Measurements from ENCODE around the gene EFNA1.
"Not testable (repeated sequence)": the region's sequence is repeated elsewhere in the genome, so short reads cannot be mapped to it uniquely, and the experiment has no call there.

The EFNA1 gene

DNA sequence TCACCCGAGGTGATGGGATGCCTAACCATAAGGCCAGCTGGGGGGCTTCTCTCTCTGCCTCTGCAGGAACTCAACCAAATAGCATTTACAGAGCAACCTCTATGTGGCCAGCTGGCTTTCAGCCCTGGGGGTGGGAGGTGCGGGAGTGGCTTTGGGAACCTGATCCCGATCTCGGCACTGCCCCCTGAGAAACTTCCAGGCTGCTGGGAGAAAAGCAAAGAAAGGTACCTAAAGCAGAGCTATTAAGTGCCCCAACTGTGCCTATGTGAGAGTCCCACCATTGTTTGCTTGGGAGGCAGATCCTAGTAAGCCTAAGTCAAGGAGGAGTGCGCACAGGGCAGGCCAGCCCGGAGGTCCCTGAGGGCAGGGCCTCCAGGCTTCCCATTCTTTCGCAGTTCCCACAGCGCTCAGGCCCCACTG lies 38.4 kb downstream of the EFNA1 start:
- no peak overlapping the region for H3K4me3 ChIP-seq (ENCODE audit: low read depth in 1 of 2, low read length in 2 of 2)
- no peaks in the 10 kb centered on the region for H3K9me3 ChIP-seq (ENCODE audit: control insufficient read depth in 1 of 2, low read length in 2 of 2)
- no peak overlapping the region for H3K27ac ChIP-seq (ENCODE audit: low read length)
- peaks cover 5 to 15% of the 10 kb centered on the region in 2 donors for H3K4me1 ChIP-seq (ENCODE audit: control insufficient read depth in 1 of 2, insufficient read depth in 2 of 2, low read length in 2 of 2)
- H3K27me3 ChIP-seq (ENCODE audit: low read depth, low read length): no peaks in the 10 kb centered on the region
- H3K36me3 ChIP-seq (ENCODE audit: control insufficient read depth in 1 of 2, insufficient read depth in 2 of 2, low read length in 2 of 2): peaks cover 17 to 24% of the 10 kb centered on the region in 2 donors

DNA sequence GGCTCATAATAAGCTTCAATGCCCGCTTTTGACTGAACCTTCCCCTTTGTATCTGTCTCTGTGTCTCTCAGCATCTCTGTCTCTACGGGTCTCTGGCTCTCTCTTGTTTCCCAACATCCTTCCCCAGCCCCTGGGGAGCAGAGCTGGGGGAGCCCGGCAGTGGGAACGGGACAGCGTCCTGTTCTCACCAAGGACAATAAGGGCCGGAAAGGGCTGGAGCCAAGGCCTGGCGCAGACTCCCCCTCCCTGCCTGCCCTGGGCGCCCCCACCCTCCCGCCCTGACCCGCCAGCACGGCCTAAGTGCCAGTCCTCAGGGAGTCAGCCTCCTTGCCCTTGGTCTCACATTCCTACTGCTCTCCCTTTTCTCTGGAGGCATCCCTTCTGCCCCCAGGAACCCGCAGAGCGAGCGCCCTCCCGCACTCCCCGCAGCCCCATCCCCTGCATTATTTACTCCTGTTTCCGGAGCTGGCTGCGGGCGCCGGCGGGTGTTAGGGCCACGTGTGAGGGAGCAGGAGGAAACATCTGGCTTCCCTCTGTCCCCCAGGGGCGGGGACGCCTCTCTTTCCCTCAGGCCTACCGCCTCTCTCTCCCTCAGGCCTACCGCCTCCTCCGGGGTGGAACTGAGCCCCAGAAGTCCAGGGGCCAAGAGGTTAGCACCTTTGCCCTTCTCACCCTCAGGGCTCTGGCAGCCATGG lies 38.9 kb downstream of the EFNA1 start:
- H3K36me3 ChIP-seq (ENCODE audit: control insufficient read depth in 1 of 2, insufficient read depth in 2 of 2, low read length in 2 of 2): peaks cover 17 to 26% of the 10 kb centered on the region in 2 donors
- H3K27me3 ChIP-seq (ENCODE audit: low read depth, low read length): no peaks in the 10 kb centered on the region
- peaks cover 5 to 16% of the 10 kb centered on the region in 2 donors for H3K4me1 ChIP-seq (ENCODE audit: control insufficient read depth in 1 of 2, insufficient read depth in 2 of 2, low read length in 2 of 2)
- H3K9me3 ChIP-seq (ENCODE audit: control insufficient read depth in 1 of 2, low read length in 2 of 2): no peaks in the 10 kb centered on the region
- peak overlapping the region in 1 of 2 donors; percentile 40 for H3K4me3 ChIP-seq (ENCODE audit: low read depth in 1 of 2, low read length in 2 of 2)
- H3K27ac ChIP-seq (ENCODE audit: low read length): no peak overlapping the region

DNA sequence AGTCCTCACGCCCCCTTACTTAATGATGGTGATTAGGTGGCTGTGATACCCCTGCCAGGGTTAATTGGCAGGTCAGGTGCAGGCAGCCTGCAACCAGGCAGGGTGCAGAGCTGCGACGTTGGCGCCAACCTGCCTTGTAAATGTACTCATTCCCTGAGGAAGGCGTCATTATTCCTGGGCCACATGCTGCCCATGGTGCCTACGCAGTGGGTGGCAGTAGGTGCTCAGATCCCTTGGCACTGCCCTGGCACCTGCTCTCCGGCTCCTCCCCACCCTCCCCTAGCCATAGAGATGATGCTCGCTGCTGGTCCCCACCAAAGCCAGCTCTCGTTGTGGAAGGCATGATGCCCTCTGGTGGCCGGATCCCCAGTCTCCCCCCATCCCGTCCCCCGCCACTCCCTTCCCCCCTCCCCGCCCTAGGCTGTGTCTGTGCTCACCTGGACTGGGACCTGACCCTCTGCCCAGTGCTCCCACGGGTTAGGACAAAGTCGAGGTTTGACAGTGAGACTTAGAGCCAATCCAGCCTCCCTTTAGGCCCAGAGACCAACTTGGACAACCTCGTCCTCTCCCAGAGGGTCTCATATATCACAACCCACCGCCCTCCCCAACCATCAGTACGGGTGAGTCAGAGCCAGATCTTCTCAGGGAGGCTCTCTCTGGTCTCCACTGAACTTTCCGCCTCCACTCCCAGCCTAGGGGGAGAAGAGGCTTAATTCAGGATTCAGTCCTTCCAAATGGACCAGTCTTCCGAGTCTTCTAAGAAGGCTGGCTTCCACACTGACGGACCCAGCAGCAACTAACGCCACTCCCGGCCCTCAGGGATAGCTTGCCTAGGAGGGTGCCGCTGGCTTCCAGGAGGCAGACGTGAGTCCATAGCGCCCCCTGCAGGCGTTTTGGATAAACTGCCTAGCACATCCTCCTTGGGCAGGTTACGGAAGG lies 39.8 kb downstream of the EFNA1 start:
- Histone ChIP-seq H3K27ac (ENCODE audit: low read length) (no peak overlapping the region), H3K4me1 (ENCODE audit: control insufficient read depth in 1 of 2, insufficient read depth in 2 of 2, low read length in 2 of 2) (peaks cover 5 to 24% of the 10 kb centered on the region in 2 donors), H3K9me3 (ENCODE audit: control insufficient read depth in 1 of 2, low read length in 2 of 2) (no peaks in the 10 kb centered on the region), H3K36me3 (ENCODE audit: control insufficient read depth in 1 of 2, insufficient read depth in 2 of 2, low read length in 2 of 2) (peaks cover 17 to 26% of the 10 kb centered on the region in 2 donors), H3K27me3 (ENCODE audit: low read depth, low read length) (no peaks in the 10 kb centered on the region), H3K4me3 (ENCODE audit: low read depth in 1 of 2, low read length in 2 of 2) (peak overlapping the region; percentile 31 to 40)

DNA sequence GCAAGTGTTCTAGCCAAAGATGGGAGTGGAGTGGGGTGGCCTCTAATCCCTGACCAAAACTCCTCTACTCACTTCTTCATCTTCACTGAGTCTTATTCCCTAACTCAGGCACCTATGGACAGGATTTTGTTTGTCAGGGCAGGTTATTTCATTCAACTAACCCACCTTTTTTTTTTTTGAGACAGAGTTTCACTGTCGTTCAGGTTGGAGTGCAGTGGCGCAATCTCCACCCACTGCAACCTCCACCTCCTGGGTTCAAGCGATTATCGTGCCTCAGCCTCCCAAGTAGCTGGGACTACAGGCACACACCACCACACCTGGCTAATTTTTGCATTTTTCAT lies 40.4 kb downstream of the EFNA1 start:
- peaks cover 17 to 26% of the 10 kb centered on the region in 2 donors for H3K36me3 ChIP-seq (ENCODE audit: control insufficient read depth in 1 of 2, insufficient read depth in 2 of 2, low read length in 2 of 2)
- H3K27me3 ChIP-seq (ENCODE audit: low read depth, low read length); H3K4me3 ChIP-seq (ENCODE audit: low read depth in 1 of 2, low read length in 2 of 2); H3K9me3 ChIP-seq (ENCODE audit: control insufficient read depth in 1 of 2, low read length in 2 of 2); H3K27ac ChIP-seq (ENCODE audit: low read length): not testable (repeated sequence)
- peaks cover 5 to 27% of the 10 kb centered on the region in 2 donors for H3K4me1 ChIP-seq (ENCODE audit: control insufficient read depth in 1 of 2, insufficient read depth in 2 of 2, low read length in 2 of 2)

DNA sequence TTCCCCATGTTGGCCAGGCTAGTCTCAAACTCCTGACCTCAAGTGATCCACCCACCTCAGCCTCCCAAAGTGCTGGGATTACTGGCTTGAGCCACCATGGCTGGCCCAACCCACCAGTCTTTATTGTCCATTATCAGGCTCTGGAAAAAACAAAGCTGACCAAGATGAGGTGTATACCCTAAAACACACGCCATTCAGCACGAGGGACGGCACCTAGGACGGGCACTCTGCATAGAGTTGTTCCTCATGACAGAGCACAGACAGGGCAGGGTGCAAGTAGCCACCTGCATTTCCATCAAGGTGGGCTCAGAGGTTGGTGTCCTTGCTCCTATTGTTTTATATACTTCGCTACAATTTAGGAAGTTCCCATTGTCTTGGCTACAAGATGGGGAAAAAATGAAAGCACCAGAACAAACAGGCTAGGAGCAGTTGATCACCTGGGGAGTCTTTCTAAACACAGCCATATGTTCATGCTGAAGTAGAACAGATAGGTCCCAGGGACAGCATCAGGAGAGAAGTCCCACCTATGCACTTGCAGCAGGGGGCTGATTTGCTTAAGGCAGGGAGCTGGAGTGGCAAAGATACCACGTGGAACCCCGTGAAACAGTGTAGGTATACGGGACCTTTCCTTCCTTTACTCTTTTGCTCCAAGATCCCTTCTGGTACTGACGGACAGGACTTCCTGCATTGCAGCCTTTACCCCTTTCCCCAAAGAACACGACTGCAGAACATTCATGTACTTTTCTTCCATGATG lies 41.0 kb downstream of the EFNA1 start:
- no peaks in the 10 kb centered on the region for H3K9me3 ChIP-seq (ENCODE audit: control insufficient read depth in 1 of 2, low read length in 2 of 2)

DNA sequence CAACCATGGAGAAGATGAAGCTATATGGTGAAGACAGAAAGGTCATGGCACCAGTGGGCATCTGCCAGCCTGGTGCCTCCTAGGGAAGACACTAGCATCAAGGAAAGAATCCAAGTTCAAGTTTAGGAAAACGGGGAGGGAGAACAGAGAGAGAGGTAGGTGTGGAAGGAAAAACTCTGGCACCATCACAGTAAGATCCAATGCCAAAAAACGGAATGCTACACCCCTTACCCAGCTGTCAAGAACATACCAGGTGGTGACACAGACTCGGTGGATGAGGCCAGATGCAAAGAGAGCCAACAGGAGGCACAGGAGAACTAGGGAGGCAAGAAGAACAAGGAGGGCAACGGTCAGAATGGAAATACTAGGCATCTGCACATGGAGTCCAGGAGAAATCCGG lies 41.9 kb downstream of the EFNA1 start:
- H3K36me3 ChIP-seq (ENCODE audit: control insufficient read depth in 1 of 2, insufficient read depth in 2 of 2, low read length in 2 of 2): peaks cover 17 to 26% of the 10 kb centered on the region in 2 donors
- H3K27ac ChIP-seq (ENCODE audit: low read length): no peak overlapping the region
- H3K4me1 ChIP-seq (ENCODE audit: control insufficient read depth in 1 of 2, insufficient read depth in 2 of 2, low read length in 2 of 2): peaks cover 5 to 40% of the 10 kb centered on the region in 2 donors
- H3K27me3 ChIP-seq (ENCODE audit: low read depth, low read length): peaks cover 5% of the 10 kb centered on the region
- no peak overlapping the region for H3K4me3 ChIP-seq (ENCODE audit: low read depth in 1 of 2, low read length in 2 of 2)
- H3K9me3 ChIP-seq (ENCODE audit: control insufficient read depth in 1 of 2, low read length in 2 of 2): no peaks in the 10 kb centered on the region

More for the DNA sequence above, 41.0 kb downstream of the EFNA1 start:
- Histone ChIP-seq H3K27me3 (ENCODE audit: low read depth, low read length) (no peaks in the 10 kb centered on the region), H3K4me3 (ENCODE audit: low read depth in 1 of 2, low read length in 2 of 2) (no peak overlapping the region), H3K36me3 (ENCODE audit: control insufficient read depth in 1 of 2, insufficient read depth in 2 of 2, low read length in 2 of 2) (peaks cover 17 to 26% of the 10 kb centered on the region in 2 donors), H3K27ac (ENCODE audit: low read length) (no peak overlapping the region), H3K4me1 (ENCODE audit: control insufficient read depth in 1 of 2, insufficient read depth in 2 of 2, low read length in 2 of 2) (peaks cover 5 to 31% of the 10 kb centered on the region in 2 donors)

DNA sequence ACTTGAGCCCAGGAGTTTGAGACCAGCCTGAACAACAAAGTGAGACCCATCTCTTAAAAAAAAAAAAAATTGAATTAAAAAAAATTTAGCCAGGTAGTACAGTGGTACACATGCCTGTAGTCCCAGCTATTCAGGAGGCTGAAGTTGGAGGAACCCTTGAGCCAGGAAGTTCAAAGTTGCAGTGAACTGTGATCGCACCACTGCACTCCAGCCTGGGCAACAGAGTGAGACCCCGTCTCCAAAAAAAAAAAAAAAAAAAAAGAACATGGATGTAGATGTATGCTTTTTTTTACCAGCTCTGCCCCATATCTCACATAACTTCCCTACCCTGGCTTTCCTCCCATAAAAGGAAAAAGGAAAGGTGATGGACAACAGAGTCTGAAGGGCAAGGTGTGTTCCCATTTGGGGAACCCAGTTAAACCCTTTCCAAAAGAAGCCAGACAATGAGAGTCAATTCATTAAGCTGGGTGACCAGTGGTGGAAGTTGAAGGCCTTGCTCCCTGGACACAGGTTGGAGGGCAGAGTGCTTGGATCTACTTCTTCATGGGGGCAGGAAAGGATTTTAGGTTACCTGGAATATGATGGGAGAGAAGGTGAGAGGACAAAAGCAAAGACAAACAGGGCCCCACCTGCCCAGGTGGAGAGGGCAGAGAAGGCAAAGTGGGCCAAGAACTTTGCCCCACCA lies 42.6 kb downstream of the EFNA1 start:
- Histone ChIP-seq H3K36me3 (ENCODE audit: control insufficient read depth in 1 of 2, insufficient read depth in 2 of 2, low read length in 2 of 2) (peaks cover 17 to 26% of the 10 kb centered on the region in 2 donors), H3K27me3 (ENCODE audit: low read depth, low read length) (peaks cover 11% of the 10 kb centered on the region), H3K27ac (ENCODE audit: low read length) (no peak overlapping the region), H3K4me1 (ENCODE audit: control insufficient read depth in 1 of 2, insufficient read depth in 2 of 2, low read length in 2 of 2) (peaks cover 5 to 41% of the 10 kb centered on the region in 2 donors), H3K9me3 (ENCODE audit: control insufficient read depth in 1 of 2, low read length in 2 of 2) (no peaks in the 10 kb centered on the region), H3K4me3 (ENCODE audit: low read depth in 1 of 2, low read length in 2 of 2) (no peak overlapping the region)

DNA sequence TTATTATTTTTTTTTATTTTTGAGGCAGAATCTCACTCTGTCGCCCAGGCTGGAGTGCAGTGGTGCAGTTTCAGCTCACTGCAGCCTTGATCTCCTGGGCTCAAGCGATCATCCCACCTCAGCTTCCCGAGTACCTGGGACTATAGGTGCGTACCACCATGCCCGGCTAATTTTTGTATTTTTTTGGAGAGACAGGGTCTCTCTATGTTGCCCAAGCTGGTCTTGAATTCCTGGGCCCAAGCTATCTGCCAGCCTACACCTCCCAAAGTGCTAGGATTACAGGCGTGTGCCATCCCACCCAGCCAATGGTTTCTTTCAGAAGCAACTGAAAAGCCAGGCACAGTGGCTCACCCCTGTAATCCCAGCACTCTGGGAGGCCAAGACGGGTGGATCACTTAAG lies 43.1 kb downstream of the EFNA1 start:
- Histone ChIP-seq H3K27me3 (ENCODE audit: low read depth, low read length) (peaks cover 11% of the 10 kb centered on the region), H3K27ac (ENCODE audit: low read length) (no peak overlapping the region), H3K4me1 (ENCODE audit: control insufficient read depth in 1 of 2, insufficient read depth in 2 of 2, low read length in 2 of 2) (peaks cover 5 to 41% of the 10 kb centered on the region in 2 donors), H3K4me3 (ENCODE audit: low read depth in 1 of 2, low read length in 2 of 2) (no peak overlapping the region), H3K9me3 (ENCODE audit: control insufficient read depth in 1 of 2, low read length in 2 of 2) (no peaks in the 10 kb centered on the region), H3K36me3 (ENCODE audit: control insufficient read depth in 1 of 2, insufficient read depth in 2 of 2, low read length in 2 of 2) (peaks cover 17 to 26% of the 10 kb centered on the region in 2 donors)

DNA sequence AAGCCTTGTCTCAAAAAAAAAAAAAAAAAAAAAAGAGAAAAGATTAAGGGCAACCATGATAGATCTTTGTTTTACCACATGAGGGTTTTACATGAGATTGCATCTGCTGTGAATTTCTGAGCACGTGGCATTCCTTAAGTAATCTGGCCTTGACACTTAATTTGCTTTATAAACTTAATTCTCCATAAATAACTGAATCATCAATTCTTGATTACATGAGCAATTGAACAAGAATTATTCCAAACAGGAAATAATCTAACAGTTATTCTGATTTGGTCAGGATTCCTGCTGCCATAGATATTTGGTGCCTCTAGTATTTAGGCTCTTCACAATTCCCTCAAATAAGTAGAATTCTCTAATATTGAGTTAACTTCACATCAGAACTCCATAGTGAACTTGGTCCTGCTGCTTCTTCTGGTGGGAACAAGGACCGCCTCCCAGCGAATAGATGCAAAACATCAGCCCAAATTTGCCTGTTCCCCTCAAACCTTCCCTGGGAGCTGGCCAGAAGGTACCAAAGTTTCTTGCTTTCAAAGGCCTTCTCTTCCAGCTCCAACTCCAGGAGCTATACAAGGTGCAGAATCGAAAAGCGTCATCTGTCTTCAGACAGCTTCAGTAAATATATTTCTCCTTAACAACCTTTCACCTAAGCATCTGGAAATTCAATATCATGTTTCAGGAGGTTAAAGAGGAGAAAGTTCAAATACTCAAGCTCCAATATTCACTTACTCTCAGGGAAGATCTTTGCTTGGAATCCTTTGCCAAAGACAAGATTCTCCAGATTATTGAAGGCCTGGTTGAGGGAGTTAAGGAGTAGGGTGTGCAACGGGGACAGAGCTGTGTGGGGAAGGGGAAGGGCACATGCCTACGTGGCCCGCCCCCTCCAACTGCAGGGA lies 44.4 kb downstream of the EFNA1 start:
- peaks cover 5 to 37% of the 10 kb centered on the region in 2 donors for H3K4me1 ChIP-seq (ENCODE audit: control insufficient read depth in 1 of 2, insufficient read depth in 2 of 2, low read length in 2 of 2)
- H3K27ac ChIP-seq (ENCODE audit: low read length): peak overlapping the region; percentile 97
- H3K27me3 ChIP-seq (ENCODE audit: low read depth, low read length): peaks cover 11% of the 10 kb centered on the region
- peak overlapping the region; percentile 77 to 80 for H3K4me3 ChIP-seq (ENCODE audit: low read depth in 1 of 2, low read length in 2 of 2)
- H3K36me3 ChIP-seq (ENCODE audit: control insufficient read depth in 1 of 2, insufficient read depth in 2 of 2, low read length in 2 of 2): peaks cover 17 to 26% of the 10 kb centered on the region in 2 donors
- no peaks in the 10 kb centered on the region for H3K9me3 ChIP-seq (ENCODE audit: control insufficient read depth in 1 of 2, low read length in 2 of 2)

All from muscle layer of duodenum (tissue), 2 donors.